HCT116 (cell line): ENCODE results near the gene VASH2. TPM values are rescaled to one million over a fixed set of nuclear protein-coding genes. Genes with fewer than 3 reads are reported as not detected.

Experiments used
- ATAC-seq: fragments of 200-7000 bp; cut with Tn5 transposase; 2 replicates; pipeline ENCODE4 v1.9.1; 2020; ENCODE audit warnings: mild to moderate bottlenecking, moderate library complexity
- BruUV-seq: library from RNA; stranded (reverse); fragments of 400-500 nt; replicated peaks from 2 replicates; lab custom pipeline; 2021; lab: Mats Ljungman, UMichigan
- CTCF ChIA-PET: fragments of 300-600 bp; sonication (Branson Sonifier 250); formaldehyde crosslinking; loops from one replicate; lab custom pipeline; 2021; ENCODE audit warnings: antibody characterized with exemption; lab: Charles Lee
- POLR2A ChIA-PET: fragments of 300-600, 350-600 bp; sonication (Branson Sonifier 250); formaldehyde crosslinking; loops from one replicate; lab custom pipeline; 2021; ENCODE audit warnings: antibody characterized with exemption; lab: Charles Lee
- RAD21 ChIA-PET, 2 experiments: fragments of 300-600 bp; sonication (Branson Sonifier 250); formaldehyde crosslinking; loops; one replicate each; lab custom pipeline; 2023; ENCODE audit warnings: low total read pairs in 2 of 2; ENCODE audit not compliant: uncharacterized antibody in 2 of 2, unreplicated experiment in 2 of 2, low non-redundant PET in 1 of 2; lab: Charles Lee
- DNase-seq: peaks from one replicate; pipeline ENCODE4 v3.0.0-alpha.2; 2010; ENCODE audit warnings: low read depth, low spot score
- H2AFZ ChIP-seq: fragments of 200-600 bp; shearing (Covaris generic), sonication (generic); 2 replicates; pipeline ENCODE4 v1.6.1; 2017; ENCODE audit warnings: low read depth, mixed run types, mixed read lengths, antibody characterized with exemption, low read length; ENCODE audit not compliant: poor library complexity, severe bottlenecking
- H3K27ac ChIP-seq: 2 replicates; pipeline ENCODE4 v1.5.1; 2012; ENCODE audit warnings: low read depth, low read length
- H3K27me3 ChIP-seq: fragments of 200-600 bp; sonication (generic); 2 replicates; pipeline ENCODE4 v1.6.1; 2016; ENCODE audit warnings: mixed run types, low read length, mixed read lengths; ENCODE audit not compliant: insufficient read depth
- H3K36me3 ChIP-seq, 2 experiments: fragments of 200-500 bp in 1 of 2; fragments of 200-600 bp in 1 of 2; sonication (Bioruptor generic) in 1 of 2; sonication (generic) in 1 of 2; 2 replicates each; pipeline versions ENCODE4 v1.5.1 to v1.6.1; 2014 to 2016; ENCODE audit warnings: low read length in 2 of 2, inconsistent platforms in 1 of 2, mixed read lengths in 1 of 2, mixed run types in 1 of 2; ENCODE audit not compliant: insufficient read depth in 2 of 2, control insufficient read depth in 1 of 2
- H3K4me1 ChIP-seq, 2 experiments: fragments of 200-600 bp in 1 of 2; sonication (generic) in 1 of 2; 2 replicates each; pipeline versions ENCODE4 v1.5.1 to v1.6.1; 2012 to 2017; ENCODE audit warnings: low read length in 2 of 2, inconsistent platforms in 1 of 2, mild to moderate bottlenecking in 1 of 2, mixed read lengths in 1 of 2, mixed run types in 1 of 2, moderate library complexity in 1 of 2; ENCODE audit not compliant: insufficient read depth in 2 of 2, control insufficient read depth in 1 of 2
- H3K4me2 ChIP-seq: fragments of 200-600 bp; sonication (generic); 2 replicates; pipeline ENCODE4 v1.6.1; 2017; ENCODE audit warnings: mixed run types, low read length, mixed read lengths
- H3K4me3 ChIP-seq, 2 experiments: fragments of 200-600 bp in 1 of 2; sonication (generic) in 1 of 2; replicated peaks in 1 of 2; 2 replicates each; pipeline ENCODE4 v1.5.1; 2011 to 2016; ENCODE audit warnings: low read length in 2 of 2, control low read depth in 1 of 2, low read depth in 1 of 2, mild to moderate bottlenecking in 1 of 2, mixed read lengths in 1 of 2, mixed run types in 1 of 2
- H3K79me2 ChIP-seq: fragments of 200-600 bp; sonication (generic); 2 replicates; pipeline ENCODE4 v1.6.1; 2017; ENCODE audit warnings: mild to moderate bottlenecking, mixed run types, low read length, moderate library complexity, mixed read lengths; ENCODE audit not compliant: insufficient read depth
- H3K9ac ChIP-seq: fragments of 200-600 bp; sonication (generic); 2 replicates; pipeline ENCODE4 v1.6.1; 2016; ENCODE audit warnings: low read length, mixed read lengths
- H3K9me2 ChIP-seq: fragments of 200-600 bp; sonication (generic), shearing (Covaris generic); 2 replicates; pipeline ENCODE4 v1.6.1; 2017; ENCODE audit warnings: mixed run types, mild to moderate bottlenecking, moderate library complexity; ENCODE audit not compliant: insufficient read depth
- H3K9me3 ChIP-seq, 2 experiments: fragments of 200-500 bp in 1 of 2; fragments of 200-600 bp in 1 of 2; sonication (Bioruptor generic) in 1 of 2; sonication (generic) in 1 of 2; 2 replicates each; pipeline ENCODE4 v1.6.1; 2014 to 2017; ENCODE audit warnings: low read length in 2 of 2, mixed read lengths in 2 of 2, inconsistent platforms in 1 of 2, low read depth in 1 of 2, mild to moderate bottlenecking in 1 of 2, mixed run types in 1 of 2, moderate library complexity in 1 of 2; ENCODE audit not compliant: control insufficient read depth in 1 of 2, insufficient read depth in 1 of 2
- H4K20me1 ChIP-seq: fragments of 200-600 bp; sonication (generic), shearing (Covaris generic); 2 replicates; pipeline ENCODE4 v1.6.1; 2017; ENCODE audit warnings: mixed run types, mild to moderate bottlenecking, moderate library complexity; ENCODE audit not compliant: insufficient read depth
- CEBPB ChIP-seq: IDR thresholded peaks from 2 replicates; pipeline ENCODE4 v1.6.1; 2012; ENCODE audit warnings: low read depth
- EGR1 ChIP-seq: IDR thresholded peaks from 2 replicates; pipeline ENCODE4 v1.6.1; 2012; ENCODE audit warnings: low read depth
- ELF1 ChIP-seq: IDR thresholded peaks from 2 replicates; pipeline ENCODE4 v1.6.1; 2012; ENCODE audit warnings: low read depth, borderline replicate concordance
- EZH2 ChIP-seq: fragments of 200-600 bp; sonication (generic); IDR thresholded peaks from 2 replicates; pipeline ENCODE4 v1.6.1; 2017; ENCODE audit warnings: antibody characterized with exemption, mixed run types
- EZH2phosphoT487 ChIP-seq: fragments of 200-600 bp; IDR thresholded peaks from 2 replicates; pipeline ENCODE4 v1.6.1; 2018; ENCODE audit warnings: antibody characterized with exemption, borderline replicate concordance
- JUND ChIP-seq: IDR thresholded peaks from 2 replicates; pipeline ENCODE4 v1.6.1; 2012
- POLR2A ChIP-seq: IDR thresholded peaks from 2 replicates; pipeline ENCODE4 v1.7.0; 2011; ENCODE audit warnings: borderline replicate concordance; ENCODE audit not compliant: insufficient read depth, insufficient read length; ENCODE audit errors: extremely low read depth
- POLR2AphosphoS5 ChIP-seq: IDR thresholded peaks from 2 replicates; pipeline ENCODE4 v1.6.1; 2011; ENCODE audit warnings: mild to moderate bottlenecking, low read depth, low read length, moderate library complexity
- RAD21 ChIP-seq: IDR thresholded peaks from 2 replicates; pipeline ENCODE4 v1.6.1; 2012; ENCODE audit warnings: low read depth, mild to moderate bottlenecking
- SRF ChIP-seq: IDR thresholded peaks from 2 replicates; pipeline ENCODE4 v1.6.1; 2012; ENCODE audit warnings: low read depth
- TCF7L2 ChIP-seq: IDR thresholded peaks from 2 replicates; pipeline ENCODE4 v1.7.0; 2011; ENCODE audit warnings: borderline replicate concordance, inconsistent platforms; ENCODE audit not compliant: insufficient read depth, insufficient read length; ENCODE audit errors: extremely low read depth
- ZFX ChIP-seq: fragments of 450-650 bp; IDR thresholded peaks from 2 replicates; pipeline ENCODE4 v1.6.1; 2017
- ZNF274 ChIP-seq: fragments of 200-500 bp; sonication (Bioruptor generic); IDR thresholded peaks from 2 replicates; pipeline ENCODE4 v1.6.1; 2014; ENCODE audit warnings: mild to moderate bottlenecking, low read depth, low read length, inconsistent platforms
- intact Hi-C: fragments of 100-400 bp; cut with micrococcal nuclease; formaldehyde crosslinking; loops from 2 replicates; pipeline ENCODE4 v1.10.0; 2022
- total RNA-seq: library from RNA; stranded (reverse); gene quantifications from one replicate; pipeline ENCODE4 v1.2.1, GENCODE V29; 2021; ENCODE audit not compliant: unreplicated experiment
- TF ChIP-seq, protein P1 (sequence below), 3 experiments: fragments of 200-600 bp in 1 of 3; sonication (generic) in 1 of 3; IDR thresholded peaks in 2 of 3; conservative IDR thresholded peaks in 1 of 3; 2 replicates each; pipeline ENCODE4 v1.5.1; 2012 to 2017; ENCODE audit warnings: low read depth in 2 of 3, low read length in 2 of 3, antibody characterized with exemption in 1 of 3, borderline replicate concordance in 1 of 3, control low read depth in 1 of 3, mild to moderate bottlenecking in 1 of 3, mixed read lengths in 1 of 3, mixed run types in 1 of 3, moderate library complexity in 1 of 3; ENCODE audit not compliant: insufficient read depth in 1 of 3
- TF ChIP-seq, protein P2 (sequence below): IDR thresholded peaks from 2 replicates; pipeline ENCODE4 v1.6.1; 2011; ENCODE audit warnings: mild to moderate bottlenecking, low read length, moderate library complexity; ENCODE audit not compliant: insufficient replicate concordance; ENCODE audit errors: extremely low read depth
- TF ChIP-seq, protein P3 (sequence below): IDR thresholded peaks from 2 replicates; pipeline ENCODE4 v1.6.1; 2012

Gene VASH2
- total RNA-seq, 1 experiment from 2014 or later: 5.7 TPM

DNA sequence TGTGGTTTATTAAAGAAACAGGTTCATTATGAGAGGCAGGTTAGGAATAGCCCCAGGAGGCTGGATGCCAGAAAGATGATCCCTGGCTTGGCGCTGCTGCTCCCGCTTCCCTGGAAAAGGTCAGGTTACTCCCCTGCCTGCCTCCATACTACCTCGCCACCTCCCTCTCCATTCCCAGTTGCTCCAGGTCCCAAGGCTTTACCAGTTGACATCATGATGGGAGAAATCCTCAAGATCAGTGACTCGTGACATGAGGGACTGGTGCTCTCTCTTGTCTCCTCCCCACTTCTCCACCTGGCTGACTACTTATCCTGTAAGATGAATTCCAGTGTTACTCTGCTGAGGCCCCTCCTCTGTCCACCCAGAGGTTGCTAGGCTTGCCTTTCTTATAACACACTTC is 19.7 kb downstream of the VASH2 start:
- no peaks in the 10 kb centered on the region for H3K36me3 ChIP-seq
- no peak overlapping the region for H3K27ac ChIP-seq
- no peak overlapping the region for H3K9ac ChIP-seq
- H2AFZ ChIP-seq: no peak overlapping the region
- ATAC-seq (no peak), DNase-seq (no peak)
- ChIA-PET CTCF (no interaction called here), RAD21 (no interaction called here), POLR2A (no interaction called here)
- H3K79me2 ChIP-seq: no peaks in the 10 kb centered on the region
- no peaks in the 10 kb centered on the region for H3K9me3 ChIP-seq
- H3K4me2 ChIP-seq: no peak overlapping the region
- no peaks in the 10 kb centered on the region for H4K20me1 ChIP-seq
- BruUV-seq: no TSS peak
- intact Hi-C loops: no loop called here
- H3K4me3 ChIP-seq: no peak overlapping the region
- no peak for TF ChIP-seq ELF1
- TF ChIP-seq EZH2phosphoT487: no peak
- no peak for TF ChIP-seq ZFX
- no peak for TF ChIP-seq SRF
- TF ChIP-seq, protein P1, sequence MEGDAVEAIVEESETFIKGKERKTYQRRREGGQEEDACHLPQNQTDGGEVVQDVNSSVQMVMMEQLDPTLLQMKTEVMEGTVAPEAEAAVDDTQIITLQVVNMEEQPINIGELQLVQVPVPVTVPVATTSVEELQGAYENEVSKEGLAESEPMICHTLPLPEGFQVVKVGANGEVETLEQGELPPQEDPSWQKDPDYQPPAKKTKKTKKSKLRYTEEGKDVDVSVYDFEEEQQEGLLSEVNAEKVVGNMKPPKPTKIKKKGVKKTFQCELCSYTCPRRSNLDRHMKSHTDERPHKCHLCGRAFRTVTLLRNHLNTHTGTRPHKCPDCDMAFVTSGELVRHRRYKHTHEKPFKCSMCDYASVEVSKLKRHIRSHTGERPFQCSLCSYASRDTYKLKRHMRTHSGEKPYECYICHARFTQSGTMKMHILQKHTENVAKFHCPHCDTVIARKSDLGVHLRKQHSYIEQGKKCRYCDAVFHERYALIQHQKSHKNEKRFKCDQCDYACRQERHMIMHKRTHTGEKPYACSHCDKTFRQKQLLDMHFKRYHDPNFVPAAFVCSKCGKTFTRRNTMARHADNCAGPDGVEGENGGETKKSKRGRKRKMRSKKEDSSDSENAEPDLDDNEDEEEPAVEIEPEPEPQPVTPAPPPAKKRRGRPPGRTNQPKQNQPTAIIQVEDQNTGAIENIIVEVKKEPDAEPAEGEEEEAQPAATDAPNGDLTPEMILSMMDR (IDR thresholded peaks at IDR 0.05 in 2 of 3, conservative IDR thresholded peaks at IDR 0.05 in 1 of 3; ENCODE audit: borderline replicate concordance in 1 of 3, insufficient read depth in 1 of 3, low read depth in 2 of 3, low read length in 2 of 3): no peak
- no peak for TF ChIP-seq POLR2AphosphoS5
- no peak for TF ChIP-seq EZH2
- TF ChIP-seq, protein P2, sequence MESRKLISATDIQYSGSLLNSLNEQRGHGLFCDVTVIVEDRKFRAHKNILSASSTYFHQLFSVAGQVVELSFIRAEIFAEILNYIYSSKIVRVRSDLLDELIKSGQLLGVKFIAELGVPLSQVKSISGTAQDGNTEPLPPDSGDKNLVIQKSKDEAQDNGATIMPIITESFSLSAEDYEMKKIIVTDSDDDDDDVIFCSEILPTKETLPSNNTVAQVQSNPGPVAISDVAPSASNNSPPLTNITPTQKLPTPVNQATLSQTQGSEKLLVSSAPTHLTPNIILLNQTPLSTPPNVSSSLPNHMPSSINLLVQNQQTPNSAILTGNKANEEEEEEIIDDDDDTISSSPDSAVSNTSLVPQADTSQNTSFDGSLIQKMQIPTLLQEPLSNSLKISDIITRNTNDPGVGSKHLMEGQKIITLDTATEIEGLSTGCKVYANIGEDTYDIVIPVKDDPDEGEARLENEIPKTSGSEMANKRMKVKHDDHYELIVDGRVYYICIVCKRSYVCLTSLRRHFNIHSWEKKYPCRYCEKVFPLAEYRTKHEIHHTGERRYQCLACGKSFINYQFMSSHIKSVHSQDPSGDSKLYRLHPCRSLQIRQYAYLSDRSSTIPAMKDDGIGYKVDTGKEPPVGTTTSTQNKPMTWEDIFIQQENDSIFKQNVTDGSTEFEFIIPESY: no peak
- TF ChIP-seq RAD21: no peak
- TF ChIP-seq CEBPB: no peak
- TF ChIP-seq, protein P3, sequence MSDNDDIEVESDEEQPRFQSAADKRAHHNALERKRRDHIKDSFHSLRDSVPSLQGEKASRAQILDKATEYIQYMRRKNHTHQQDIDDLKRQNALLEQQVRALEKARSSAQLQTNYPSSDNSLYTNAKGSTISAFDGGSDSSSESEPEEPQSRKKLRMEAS: no peak
- no peak for TF ChIP-seq JUND
- no peak for TF ChIP-seq TCF7L2
- TF ChIP-seq ZNF274: no peak
- TF ChIP-seq EGR1: no peak
- no peak for TF ChIP-seq POLR2A
- no peaks in the 10 kb centered on the region for H3K9me2 ChIP-seq
- peaks cover 2 to 9% of the 10 kb centered on the region in 2 experiments; a peak in 3 of 4 replicates for H3K4me1 ChIP-seq
- H3K27me3 ChIP-seq: no peaks in the 10 kb centered on the region
